ENCODE data around the gene BTRC.
A peak's percentile ranks its signal among the peaks of the same experiment; 100 is the strongest.
"Not testable (repeated sequence)": the region's sequence is repeated elsewhere in the genome, so short reads cannot be mapped to it uniquely, and the experiment has no call there.

The BTRC gene

DNA sequence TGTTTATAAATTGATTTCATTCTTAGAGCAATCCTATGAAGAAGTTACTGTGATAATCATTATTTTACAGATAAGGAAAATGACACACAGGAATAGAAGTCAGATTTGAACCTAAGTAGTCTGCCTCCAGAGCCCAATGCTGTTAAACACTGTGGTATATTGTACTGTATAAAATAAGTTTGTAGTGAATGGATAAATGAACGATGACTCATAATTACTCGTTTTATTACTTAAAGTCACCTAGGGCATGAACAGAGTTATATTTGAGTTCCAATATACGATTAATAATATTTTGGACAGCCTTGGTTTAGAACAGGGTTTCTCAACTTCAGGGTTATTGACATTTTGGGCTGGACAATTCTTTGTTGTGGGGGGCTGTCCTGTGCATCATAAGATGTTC is 7.8 kb upstream of the BTRC start:
- DNase-seq (ENCODE audit: low read depth, low spot score): no peak

DNA sequence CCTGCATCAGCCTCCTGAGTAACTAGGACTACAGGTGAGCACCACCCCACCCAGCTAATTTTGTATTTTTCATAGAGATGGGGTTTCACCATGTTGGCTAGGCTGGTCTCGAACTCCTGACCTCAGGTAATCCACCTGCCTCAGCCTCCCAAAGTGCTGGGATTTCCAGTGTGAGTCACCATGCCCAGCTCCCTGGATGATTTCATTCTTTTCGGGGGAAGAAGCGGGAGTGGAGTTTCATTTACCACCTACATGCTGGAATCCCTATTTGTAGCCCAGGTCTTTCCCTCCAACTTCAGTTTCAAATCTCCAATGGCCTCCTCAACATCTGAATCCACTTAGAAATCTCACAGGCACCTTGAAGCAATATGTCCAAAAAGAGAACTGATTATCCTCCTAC is 2.9 kb upstream of the BTRC start:
- DNase-seq (ENCODE audit: low read depth, low spot score): no peak

DNA sequence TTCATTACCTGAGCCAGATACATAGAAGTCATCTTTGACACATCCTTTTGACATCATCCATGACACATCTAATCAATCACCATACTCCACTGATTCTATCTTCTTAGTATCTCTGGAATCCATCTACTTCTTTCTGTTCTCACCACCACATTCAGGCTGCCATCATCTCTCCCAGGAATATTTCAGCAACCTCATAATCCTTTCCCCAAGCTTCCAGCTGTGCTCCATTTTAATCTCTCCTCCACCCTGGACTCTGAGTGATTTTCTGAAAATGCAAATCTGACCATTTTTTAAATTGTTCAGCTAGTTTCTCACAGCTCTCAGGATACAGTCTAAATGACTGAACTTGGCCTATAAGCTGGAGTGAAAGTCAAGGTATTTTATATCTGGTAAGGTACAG is 2.5 kb upstream of the BTRC start:
- no peak for DNase-seq (ENCODE audit: low read depth, low spot score)

DNA sequence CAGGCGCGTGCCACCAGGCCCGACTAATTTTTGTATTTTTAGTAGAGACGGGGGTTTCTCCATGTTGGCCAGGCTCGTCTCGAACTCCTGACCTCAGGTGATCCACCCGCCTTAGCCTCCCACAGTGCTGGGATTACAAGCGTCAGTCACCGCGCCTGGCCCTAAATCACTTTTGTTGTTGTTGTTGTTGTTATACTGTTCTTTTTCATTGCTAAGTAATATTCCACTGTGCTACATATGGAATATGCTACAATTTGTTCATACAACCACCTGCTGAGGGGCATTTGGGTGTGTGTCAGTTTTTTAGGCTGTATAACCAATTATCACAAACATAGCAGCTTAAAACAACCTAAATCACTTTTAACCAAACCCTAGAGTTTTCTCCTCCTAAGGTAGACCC is 1.1 kb upstream of the BTRC start:
- DNase-seq (ENCODE audit: low read depth, low spot score): not testable (repeated sequence)

DNA sequence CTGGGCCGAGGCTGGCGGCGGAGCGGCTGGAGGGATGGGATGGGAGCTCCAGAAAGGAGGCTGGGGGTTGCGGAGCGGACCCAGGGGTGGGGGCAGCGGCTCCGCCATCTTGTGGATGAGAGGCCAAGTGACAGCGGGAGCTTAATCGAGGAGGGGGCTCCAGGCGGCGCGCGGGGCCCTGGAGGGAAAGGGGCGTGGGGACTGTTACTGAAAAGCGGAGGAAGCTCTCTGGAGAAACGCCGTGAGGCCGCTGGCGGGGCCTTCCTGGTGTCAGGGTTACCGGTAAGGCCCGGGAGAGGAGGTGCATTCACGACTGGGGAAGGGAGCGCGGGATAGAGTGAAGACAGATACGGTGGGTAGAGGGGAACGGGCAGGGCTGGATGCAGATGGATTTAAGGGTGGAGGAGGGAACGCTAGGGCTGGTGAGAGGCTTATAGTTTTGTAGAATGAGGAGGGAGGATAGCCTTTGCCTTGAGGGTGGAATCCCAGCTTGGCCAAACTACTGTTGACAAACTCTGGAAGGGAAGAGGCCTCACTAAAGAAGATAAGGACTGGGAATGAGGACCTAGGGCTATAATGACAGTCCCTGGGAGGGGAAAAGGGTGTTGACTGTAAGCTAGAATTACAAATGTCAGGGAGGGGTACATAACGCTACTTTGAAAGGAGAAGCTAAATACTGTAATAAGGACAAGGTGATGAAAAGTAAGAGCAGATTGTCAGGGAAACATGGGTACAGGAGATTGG is 535 bp downstream of the BTRC start:
- peak; percentile 17 for DNase-seq (ENCODE audit: low read depth, low spot score)

DNA sequence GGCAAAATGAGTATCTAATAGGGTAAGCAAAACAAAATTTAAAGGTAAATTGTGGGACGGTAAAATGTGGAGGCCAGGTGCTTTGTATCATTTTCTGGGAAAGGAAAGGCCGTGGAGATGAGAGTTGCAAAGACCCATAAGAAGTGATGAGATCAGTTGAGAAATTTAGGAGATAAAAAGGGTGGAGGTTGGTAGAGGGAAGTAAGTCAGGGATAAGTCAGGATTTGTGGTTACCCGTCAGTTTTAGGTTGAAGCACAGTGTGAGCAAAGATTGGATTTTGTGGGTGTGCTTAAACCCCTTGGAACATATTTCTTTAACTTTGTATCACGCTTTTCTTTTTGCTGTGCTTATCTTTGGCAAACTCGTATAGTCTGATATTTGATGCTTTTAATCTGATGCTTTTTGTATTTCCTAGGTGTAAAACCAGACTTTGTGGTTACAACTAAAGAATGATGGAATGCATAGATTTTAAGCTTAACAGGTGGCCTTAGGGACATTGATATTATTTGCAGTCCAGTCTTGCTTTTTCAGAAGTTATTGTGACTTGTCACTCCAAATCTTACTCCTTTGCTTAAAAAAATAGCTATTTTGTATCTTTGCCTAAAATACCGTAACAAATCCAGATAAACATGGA is 1.2 kb downstream of the BTRC start:
- DNase-seq (ENCODE audit: low read depth, low spot score): no peak

DNA sequence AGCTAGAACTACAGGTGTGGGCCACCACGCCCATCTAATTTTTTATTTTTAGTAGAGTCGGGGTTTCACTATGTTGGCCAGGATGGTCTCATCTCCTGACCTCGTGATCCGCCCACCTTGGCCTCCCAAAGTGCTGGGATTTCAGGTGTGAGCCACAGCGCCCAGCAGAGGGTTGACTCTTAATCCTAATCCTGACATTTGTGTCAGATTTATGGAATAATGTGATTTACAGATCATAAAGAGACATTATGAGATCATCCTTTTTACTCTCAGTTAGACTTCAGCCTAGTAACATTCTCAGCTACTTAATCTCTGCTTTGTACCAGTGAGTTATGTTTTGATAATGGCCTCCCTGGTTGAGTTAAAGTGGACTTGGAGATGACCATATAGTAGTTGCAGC is 2.2 kb downstream of the BTRC start:
- no peak for DNase-seq (ENCODE audit: low read depth, low spot score)

DNA sequence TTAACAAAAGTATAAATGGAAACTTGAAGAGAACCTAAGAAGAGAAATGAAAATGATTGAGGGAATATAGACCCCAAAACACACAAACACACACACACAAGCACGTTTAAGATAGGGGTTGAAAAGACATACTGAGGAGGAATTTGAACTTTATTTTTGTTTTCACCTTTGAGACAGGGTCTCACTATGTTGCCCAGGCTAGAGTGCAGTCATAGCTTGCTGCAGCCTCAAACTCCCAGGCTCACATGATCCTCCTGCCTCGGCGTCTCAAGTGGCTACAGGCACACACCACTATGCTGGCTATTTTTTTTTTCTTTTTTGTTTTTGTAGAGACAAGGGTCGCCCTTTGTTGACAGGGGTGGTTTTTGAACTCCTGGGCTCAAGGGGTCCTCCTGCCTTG is 4.0 kb downstream of the BTRC start:
- DNase-seq (ENCODE audit: low read depth, low spot score): no peak

DNA sequence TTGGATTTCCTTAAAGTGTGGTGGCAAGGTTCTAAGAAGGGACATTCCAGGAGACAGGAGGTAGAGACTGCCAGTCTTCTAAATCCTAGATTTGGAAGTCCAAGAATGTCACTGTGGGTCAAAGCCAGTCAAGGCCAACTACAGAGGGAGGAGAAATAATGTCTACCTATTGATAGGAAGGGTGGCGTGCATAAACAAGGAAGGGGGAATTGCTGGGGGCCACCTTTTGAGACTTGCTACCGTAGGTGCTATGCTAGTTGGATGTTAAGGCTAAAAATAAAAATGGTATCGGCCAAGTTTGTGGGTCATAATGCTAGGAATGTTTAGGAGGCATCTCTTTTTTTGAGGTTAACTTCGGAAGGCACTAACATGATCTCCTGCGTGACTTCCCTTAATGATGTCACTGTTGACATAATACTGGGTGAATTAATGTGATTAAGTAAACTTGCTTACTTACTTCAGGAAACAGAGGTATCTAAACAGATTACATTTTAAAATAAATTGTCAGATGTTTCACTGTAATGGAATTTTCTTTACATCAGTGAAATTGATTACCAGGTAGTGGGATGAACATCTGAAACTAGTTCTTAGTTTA is 4.8 kb downstream of the BTRC start:
- DNase-seq (ENCODE audit: low read depth, low spot score): no peak

DNA sequence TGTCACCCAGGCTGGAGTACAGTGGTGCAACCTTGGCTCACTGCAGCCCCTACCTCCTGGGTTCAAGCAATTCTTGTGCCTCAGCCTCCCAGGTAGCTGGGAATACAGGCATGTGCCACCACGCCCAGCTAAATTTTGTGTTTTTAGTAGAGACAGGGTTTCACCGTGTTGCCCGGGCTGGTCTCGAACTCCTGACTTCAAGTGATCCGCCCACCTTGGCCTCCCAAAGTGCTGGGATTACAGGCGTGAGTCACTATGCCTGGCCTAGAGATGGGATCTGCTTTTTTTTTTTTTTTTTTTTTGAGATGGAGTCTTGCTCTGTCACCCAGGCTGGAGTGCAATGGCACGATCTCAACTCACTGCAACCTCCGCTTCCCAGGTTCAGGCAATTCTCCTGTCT is 6.1 kb downstream of the BTRC start:
- not testable (repeated sequence) for DNase-seq (ENCODE audit: low read depth, low spot score)

DNA sequence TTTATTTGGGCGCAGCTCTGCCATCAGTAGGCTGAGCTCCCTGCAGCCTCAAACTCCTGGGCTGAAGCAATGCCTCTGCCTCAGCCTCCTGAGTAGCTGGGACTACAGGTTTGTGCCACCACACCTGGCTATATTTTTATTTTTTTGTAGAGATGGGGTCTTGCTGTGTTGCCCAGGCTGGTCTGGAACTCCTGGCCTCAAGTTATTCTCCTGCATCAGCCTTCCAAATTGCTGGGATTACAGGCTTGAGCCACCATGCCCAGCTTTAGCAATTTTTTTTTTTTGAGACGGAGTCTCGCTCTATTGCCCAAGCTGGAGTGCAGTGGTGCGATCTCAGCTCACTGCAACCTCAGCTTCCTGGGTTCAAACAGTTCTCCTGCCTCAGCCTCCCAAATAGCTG is 6.9 kb downstream of the BTRC start:
- not testable (repeated sequence) for DNase-seq (ENCODE audit: low read depth, low spot score)

DNA sequence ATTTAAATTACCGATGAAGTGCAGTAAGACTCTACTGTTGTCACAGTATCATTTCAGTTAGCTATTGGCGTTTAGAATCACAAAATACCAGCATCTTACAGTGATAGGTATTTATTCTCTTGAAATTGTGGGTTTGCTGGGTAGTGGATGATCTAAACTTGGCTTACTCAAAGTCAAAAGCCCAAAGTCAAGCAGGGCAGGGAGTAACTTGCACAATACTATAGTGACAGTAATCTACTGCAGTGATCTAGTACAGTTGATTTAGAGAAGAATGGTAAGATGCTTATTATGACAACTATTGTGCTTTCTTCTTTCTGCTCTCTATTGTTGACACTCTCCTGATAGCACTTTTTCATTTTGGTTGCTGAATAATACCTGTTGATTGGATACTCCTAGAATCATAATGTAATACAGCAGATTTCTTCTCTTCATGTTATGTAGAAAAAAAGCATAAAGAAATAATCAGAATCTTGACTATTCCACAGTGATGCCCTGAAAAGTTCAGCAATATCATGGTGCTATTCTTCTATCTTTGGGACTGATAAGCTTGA is 10.0 kb downstream of the BTRC start:
- no peak for DNase-seq (ENCODE audit: low read depth, low spot score)

DNA sequence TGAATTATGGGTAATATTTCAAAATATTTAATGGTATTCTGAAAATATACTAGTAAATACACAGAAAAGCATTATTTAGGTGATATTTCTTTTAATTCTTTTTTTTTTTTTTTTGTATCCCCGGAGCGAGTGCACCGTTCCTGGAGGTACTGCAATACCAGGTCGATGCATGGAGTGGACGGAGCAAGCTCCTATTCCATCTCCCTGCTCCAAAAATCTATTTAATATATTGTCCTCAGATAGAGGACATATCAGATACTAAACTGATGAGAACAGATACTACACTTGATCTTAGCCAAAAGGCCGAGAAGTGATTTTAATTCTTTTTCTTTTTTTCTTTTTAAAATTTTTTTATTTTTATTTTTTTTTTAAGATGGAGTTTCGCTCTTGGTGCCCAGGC is 10.8 kb downstream of the BTRC start:
- peak; percentile 45 for DNase-seq (ENCODE audit: low read depth, low spot score)

DNA sequence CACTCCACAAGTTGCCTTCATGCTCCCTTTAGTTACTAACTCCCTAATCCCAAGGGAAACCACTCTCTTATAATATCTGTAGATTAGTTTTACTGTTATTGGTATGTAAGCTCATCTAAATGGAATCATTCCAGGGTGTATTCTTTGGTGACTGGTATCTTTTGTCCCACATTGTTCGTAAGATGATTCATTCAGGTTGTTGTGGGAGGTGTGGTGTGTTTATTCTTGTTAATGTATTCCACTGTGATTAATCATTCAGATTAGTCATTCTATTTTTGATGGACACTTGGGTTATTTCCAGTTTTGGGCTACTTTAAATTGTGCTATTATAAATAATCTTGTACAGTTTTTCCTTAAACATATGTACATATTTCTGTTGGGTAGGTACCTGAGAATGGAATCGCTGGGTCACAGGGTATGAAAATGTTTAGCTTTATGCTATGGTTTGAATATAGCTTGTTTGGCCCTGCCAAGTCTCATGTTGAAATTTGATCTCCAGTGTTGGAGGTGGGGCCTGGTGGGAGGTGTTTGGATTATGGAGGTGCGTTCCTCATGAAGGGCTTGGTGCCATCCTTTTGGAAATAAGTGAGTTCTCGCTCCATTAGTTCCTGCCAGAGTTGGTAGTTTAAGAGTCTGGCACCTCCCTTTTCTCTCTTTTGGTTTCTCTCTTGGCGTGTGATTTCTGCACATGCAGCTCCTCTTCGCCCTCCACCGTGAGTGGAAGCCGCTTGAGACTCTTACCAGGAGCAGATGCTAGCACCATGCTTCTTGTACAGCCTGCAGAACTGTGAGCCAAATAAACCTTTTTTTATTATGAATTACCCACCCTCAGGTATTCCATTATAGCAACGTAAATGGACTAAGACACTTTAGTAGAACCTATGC is 13.8 kb downstream of the BTRC start:
- DNase-seq (ENCODE audit: low read depth, low spot score): no peak

DNA sequence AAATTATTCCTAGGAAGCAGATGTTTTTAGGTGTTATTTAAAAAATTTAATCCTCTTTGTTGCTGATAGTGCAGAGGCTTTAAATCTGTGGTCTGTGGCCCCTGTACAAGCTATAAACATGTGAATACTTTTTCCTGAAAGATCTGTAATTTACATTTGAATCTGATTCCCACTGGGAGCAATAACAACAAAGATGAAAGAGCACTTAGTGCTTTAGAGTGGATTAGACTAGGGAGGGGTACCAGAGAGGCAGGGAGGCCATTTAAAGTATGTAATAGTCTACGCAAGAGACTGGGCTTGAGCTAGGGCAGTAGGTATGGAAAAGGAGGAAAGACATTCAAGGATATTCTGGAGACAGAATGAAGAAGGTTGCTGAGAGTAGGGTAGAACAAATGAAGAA is 19.1 kb downstream of the BTRC start:
- DNase-seq (ENCODE audit: low read depth, low spot score): no peak

DNA sequence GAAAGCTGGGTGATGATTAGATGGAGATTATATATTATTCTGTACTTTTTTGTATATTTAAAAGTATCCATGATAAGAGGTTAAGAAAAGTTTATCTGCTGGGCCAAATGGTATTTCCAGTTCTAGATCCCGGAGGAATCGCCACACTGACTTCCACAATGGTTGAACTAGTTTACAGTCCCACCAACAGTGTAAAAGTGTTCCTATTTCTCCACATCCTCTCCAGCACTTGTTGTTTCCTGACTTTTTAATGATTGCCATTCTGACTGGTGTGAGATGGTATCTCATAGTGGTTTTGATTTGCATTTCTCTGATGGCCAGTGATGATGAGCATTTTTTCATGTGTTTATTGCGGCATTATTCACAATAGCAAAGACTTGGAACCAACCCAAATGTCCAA is 20.0 kb downstream of the BTRC start:
- not testable (repeated sequence) for DNase-seq (ENCODE audit: low read depth, low spot score)

DNA sequence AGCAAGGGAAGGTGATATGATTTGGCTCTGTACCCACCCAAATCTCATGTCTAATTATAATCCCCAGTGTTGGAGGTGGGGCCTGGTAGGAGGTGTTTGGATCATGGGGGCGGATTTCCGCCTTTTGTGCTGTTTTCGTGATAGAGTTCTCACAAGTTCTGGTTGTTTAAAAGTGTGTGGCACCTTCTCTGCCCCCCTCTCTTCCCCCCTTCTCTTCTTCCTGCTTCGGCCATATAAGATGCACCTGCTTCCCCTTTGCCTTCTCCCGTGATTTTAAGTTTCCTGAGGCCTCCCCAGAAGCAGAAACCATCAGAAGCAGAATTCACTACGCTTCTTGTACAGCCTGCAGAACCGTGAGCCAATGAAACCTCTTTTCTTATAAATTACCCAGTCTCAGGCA is 21.1 kb downstream of the BTRC start:
- DNase-seq (ENCODE audit: low read depth, low spot score): no peak

DNA sequence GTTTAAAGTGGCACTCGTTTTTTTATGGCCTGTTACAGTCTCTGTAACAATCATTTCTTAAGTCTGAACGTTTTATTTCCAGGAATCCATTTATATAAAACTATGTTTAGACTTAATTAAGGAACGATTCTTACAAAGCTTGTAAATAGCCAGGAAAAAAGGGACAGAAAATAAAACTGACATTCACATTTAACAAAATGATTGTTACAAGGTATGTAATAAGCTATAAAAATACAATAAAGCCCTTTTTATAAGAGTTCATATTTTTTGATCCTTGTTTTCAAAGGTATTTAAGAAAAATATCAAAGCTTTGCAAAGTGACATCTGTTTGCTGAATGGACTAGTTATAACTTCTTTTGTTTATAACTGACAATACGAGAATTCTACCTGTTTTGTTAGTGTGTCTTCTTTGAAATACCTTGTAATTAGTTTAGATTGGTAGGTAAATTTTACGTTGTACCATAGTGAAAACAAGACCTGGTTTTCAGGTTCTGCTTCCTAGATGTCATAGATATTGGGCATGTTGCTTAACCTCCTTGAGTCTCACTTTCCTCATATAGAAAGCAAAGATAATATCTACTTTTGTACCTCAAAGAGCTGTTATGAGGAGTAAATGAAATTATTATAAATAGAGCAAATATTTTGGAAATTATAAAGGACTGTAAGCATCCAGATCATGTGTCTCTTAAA is 25.8 kb downstream of the BTRC start:
- no peak for DNase-seq (ENCODE audit: low read depth, low spot score)

DNA sequence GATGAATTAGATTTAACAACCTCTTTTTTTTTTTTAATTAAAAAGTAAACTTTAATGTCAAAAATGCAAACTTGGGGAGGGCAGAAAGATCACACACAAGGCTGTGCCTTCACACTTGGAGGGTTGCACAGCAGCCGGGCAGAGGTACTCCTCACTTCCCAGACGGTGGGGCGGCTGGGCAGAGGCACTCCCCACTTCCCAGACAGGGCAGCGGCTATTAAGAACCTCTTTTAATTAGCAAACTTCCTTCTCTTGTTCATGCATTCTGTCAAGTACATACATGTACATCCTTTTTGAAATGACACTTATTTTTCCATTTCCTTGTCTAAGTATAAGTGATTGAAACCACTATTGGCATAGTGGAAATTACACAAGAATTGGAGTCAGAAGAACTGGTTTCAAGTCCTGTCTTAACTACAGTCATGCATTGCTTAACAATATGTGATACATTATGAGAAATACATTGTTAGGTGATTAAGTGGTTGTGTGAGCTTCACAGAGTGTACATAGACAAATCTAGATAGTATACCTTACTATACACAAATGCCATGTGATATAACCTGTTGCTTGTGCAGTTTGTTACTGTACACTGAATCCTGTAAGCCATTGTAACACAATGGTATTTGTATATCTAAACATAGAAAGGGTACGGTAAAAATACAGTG is 26.5 kb downstream of the BTRC start:
- no peak for DNase-seq (ENCODE audit: low read depth, low spot score)

DNA sequence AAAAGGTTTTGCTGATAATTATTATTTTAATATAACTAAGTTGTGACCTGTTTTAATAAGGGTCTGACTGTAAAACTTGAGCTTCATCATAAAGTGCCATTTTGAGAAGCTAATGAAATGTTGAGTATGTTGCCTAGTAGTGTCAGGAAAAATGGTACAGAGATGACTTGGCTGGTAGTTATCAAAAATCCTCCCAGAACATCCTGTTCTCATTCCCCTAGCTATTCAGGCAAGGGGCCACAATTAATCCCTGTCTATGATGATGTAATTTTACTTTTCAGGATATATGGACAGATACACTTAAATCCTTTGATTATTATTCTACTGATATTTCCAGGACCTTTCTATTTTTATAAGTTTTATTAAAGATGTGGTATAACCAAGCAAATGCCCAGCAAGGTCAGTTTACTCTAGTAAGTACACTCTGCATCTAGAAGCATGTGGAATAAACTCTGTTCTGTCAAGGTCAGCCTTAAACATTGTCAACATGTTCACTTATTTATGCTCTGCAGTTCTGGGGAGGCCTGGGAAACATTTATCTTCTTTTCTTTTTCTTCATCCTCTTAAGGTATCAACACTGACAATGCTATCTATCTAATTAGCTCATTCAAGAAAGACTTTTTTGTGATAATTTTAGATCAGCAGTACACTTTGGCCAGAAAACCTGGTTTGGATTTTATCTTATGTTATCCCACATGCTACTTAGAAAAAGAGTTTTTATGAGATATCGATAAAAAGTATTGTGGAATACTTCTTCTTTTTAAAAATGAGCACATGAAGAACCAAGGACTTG is 32.1 kb downstream of the BTRC start:
- no peak for DNase-seq (ENCODE audit: low read depth, low spot score)
